MM.1S (cell line): Measurements from ENCODE around the gene ATP13A4.

Experiments
- DNase-seq: peaks from one replicate; pipeline ENCODE4 v3.0.0-alpha.2; 2015
- H2AFZ ChIP-seq: fragments of 300-600 bp; sonication (generic); 2 replicates; pipeline ENCODE4 v1.6.0; 2016; ENCODE audit warnings: antibody characterized with exemption, low read length
- H3F3A ChIP-seq: fragments of 300-600 bp; sonication (generic); 2 replicates; pipeline ENCODE4 v1.6.1; 2016; ENCODE audit warnings: mild to moderate bottlenecking, antibody characterized with exemption, low read length, moderate library complexity, mixed read lengths; ENCODE audit not compliant: insufficient read depth
- H3K27ac ChIP-seq: fragments of 300-600 bp; sonication (generic); 2 replicates; pipeline ENCODE4 v1.5.1; 2016; ENCODE audit warnings: mild to moderate bottlenecking, low read length
- H3K27me3 ChIP-seq: fragments of 300-600 bp; sonication (generic); replicated peaks from 2 replicates; pipeline ENCODE4 v1.6.0; 2016; ENCODE audit warnings: low read length; ENCODE audit not compliant: insufficient read depth
- H3K36me3 ChIP-seq: fragments of 300-600 bp; sonication (generic); replicated peaks from 2 replicates; pipeline ENCODE4 v1.6.1; 2016; ENCODE audit warnings: mild to moderate bottlenecking, low read length, mixed read lengths; ENCODE audit not compliant: insufficient read depth
- H3K4me1 ChIP-seq: fragments of 300-600 bp; sonication (generic); 2 replicates; pipeline ENCODE4 v1.6.1; 2016; ENCODE audit warnings: low read length, mixed read lengths
- H3K4me2 ChIP-seq: fragments of 300-600 bp; sonication (generic); 2 replicates; pipeline ENCODE4 v1.6.0; 2016; ENCODE audit warnings: low read depth, low read length
- H3K4me3 ChIP-seq: fragments of 300-600 bp; sonication (generic); 2 replicates; pipeline ENCODE4 v1.5.1; 2016; ENCODE audit warnings: low read length, mixed read lengths
- H3K79me2 ChIP-seq: fragments of 300-600 bp; sonication (generic); 2 replicates; pipeline ENCODE4 v1.6.1; 2016; ENCODE audit warnings: mixed run types, low read length, mixed read lengths
- H3K9ac ChIP-seq: fragments of 300-600 bp; sonication (generic); 2 replicates; pipeline ENCODE4 v1.6.1; 2016; ENCODE audit warnings: low read length, mixed read lengths
- H3K9me2 ChIP-seq: fragments of 300-600 bp; sonication (generic); replicated peaks from 2 replicates; pipeline ENCODE4 v1.6.1; 2016; ENCODE audit warnings: mild to moderate bottlenecking, low read length, mixed read lengths; ENCODE audit not compliant: insufficient read depth
- H3K9me3 ChIP-seq: fragments of 300-600 bp; sonication (generic); replicated peaks from 2 replicates; pipeline ENCODE4 v1.6.1; 2016; ENCODE audit warnings: mild to moderate bottlenecking, low read length, mixed read lengths; ENCODE audit not compliant: insufficient read depth
- H4K20me1 ChIP-seq: fragments of 300-600 bp; sonication (generic); 2 replicates; pipeline ENCODE4 v1.6.1; 2016; ENCODE audit warnings: mild to moderate bottlenecking, low read length, moderate library complexity, mixed read lengths; ENCODE audit not compliant: insufficient read depth
- EZH2 ChIP-seq: fragments of 300-600 bp; sonication (generic); optimal IDR thresholded peaks from 2 replicates; pipeline ENCODE3; 2017; ENCODE audit warnings: low read depth, mild to moderate bottlenecking, antibody characterized with exemption, low read length, mixed read lengths
- EZH2phosphoT487 ChIP-seq: fragments of 300-600 bp; sonication (generic); IDR thresholded peaks from 2 replicates; pipeline ENCODE4 v1.6.1; 2018; ENCODE audit warnings: antibody characterized with exemption, low read length
- TF ChIP-seq, protein P1 (sequence below): fragments of 300-600 bp; sonication (generic); IDR thresholded peaks from 2 replicates; pipeline ENCODE4 v1.5.1; 2016; ENCODE audit warnings: antibody characterized with exemption, low read length, mixed read lengths

ATP13A4 gene, protein sequence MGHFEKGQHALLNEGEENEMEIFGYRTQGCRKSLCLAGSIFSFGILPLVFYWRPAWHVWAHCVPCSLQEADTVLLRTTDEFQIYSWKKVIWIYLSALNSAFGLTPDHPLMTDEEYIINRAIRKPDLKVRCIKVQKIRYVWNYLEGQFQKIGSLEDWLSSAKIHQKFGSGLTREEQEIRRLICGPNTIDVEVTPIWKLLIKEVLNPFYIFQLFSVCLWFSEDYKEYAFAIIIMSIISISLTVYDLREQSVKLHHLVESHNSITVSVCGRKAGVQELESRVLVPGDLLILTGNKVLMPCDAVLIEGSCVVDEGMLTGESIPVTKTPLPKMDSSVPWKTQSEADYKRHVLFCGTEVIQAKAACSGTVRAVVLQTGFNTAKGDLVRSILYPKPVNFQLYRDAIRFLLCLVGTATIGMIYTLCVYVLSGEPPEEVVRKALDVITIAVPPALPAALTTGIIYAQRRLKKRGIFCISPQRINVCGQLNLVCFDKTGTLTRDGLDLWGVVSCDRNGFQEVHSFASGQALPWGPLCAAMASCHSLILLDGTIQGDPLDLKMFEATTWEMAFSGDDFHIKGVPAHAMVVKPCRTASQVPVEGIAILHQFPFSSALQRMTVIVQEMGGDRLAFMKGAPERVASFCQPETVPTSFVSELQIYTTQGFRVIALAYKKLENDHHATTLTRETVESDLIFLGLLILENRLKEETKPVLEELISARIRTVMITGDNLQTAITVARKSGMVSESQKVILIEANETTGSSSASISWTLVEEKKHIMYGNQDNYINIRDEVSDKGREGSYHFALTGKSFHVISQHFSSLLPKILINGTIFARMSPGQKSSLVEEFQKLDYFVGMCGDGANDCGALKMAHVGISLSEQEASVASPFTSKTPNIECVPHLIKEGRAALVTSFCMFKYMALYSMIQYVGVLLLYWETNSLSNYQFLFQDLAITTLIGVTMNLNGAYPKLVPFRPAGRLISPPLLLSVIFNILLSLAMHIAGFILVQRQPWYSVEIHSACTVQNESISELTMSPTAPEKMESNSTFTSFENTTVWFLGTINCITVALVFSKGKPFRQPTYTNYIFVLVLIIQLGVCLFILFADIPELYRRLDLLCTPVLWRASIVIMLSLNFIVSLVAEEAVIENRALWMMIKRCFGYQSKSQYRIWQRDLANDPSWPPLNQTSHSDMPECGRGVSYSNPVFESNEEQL

DNA sequence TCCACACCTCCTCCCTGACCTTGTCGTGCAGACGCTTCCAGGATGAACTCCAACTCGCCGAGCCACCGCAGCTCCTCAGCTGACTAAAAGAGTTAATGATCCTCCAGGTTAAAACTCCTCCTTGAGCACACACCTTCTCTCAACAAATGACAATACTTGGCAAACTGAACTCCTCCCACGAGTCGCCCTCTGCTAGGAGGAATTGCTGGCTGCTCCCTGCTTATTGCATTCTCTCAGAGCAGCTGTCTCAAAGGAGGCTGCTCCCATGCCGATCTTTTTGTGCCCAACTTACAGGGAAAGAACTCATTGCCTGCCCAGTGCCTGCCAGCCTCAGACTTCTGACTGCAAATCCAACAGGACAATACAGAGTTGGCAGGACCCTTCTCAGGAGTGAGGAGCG, at the start of gene ATP13A4:
Gene ATP13A4 (minus strand): TSS at position 85 of the 400 bp plus-strand sequence. CDS start 96 bp downstream, outside the sequence.
- Histone ChIP-seq H3K9me2 (no peaks in the 10 kb centered on the region), H3K9me3 (no peaks in the 10 kb centered on the region)

DNA sequence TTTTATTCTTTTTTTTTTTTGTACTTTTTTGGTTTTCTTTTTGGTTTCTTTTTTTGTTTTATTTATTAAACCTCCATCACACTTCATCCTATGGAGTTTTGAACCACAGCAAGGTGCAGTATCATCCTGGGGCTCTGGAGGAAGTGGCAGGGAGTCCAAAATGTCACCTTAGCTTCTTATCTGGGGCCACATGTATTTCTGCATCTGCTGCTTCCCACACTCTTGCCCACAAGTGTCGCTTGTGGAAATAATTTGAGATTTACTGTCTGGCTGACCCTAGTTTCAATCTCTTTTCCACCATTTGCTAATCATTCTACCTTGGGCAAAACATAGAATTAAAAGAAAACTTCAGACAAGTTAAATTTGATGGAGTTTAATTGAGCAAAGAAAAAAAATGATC, 44.7 kb upstream of the ATP13A4 start:
- H2AFZ ChIP-seq = no peak overlapping the region
- no peak overlapping the region for H3K4me2 ChIP-seq
- H3K36me3 ChIP-seq = peaks cover 3% of the 10 kb centered on the region; the same call in 1 of the 2 replicates
- no peaks in the 10 kb centered on the region for H3F3A ChIP-seq
- TF ChIP-seq EZH2 = no peak
- no peak for TF ChIP-seq EZH2phosphoT487
- TF ChIP-seq, protein P1, sequence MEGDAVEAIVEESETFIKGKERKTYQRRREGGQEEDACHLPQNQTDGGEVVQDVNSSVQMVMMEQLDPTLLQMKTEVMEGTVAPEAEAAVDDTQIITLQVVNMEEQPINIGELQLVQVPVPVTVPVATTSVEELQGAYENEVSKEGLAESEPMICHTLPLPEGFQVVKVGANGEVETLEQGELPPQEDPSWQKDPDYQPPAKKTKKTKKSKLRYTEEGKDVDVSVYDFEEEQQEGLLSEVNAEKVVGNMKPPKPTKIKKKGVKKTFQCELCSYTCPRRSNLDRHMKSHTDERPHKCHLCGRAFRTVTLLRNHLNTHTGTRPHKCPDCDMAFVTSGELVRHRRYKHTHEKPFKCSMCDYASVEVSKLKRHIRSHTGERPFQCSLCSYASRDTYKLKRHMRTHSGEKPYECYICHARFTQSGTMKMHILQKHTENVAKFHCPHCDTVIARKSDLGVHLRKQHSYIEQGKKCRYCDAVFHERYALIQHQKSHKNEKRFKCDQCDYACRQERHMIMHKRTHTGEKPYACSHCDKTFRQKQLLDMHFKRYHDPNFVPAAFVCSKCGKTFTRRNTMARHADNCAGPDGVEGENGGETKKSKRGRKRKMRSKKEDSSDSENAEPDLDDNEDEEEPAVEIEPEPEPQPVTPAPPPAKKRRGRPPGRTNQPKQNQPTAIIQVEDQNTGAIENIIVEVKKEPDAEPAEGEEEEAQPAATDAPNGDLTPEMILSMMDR = no peak
- no peak overlapping the region for H3K4me3 ChIP-seq
- DNase-seq = no peak
- no peak overlapping the region for H3K27ac ChIP-seq
- H4K20me1 ChIP-seq = peaks cover 4% of the 10 kb centered on the region; the same call in 1 of the 2 replicates
- no peaks in the 10 kb centered on the region for H3K9me3 ChIP-seq
- H3K9me2 ChIP-seq = no peaks in the 10 kb centered on the region
- no peaks in the 10 kb centered on the region for H3K27me3 ChIP-seq
- H3K79me2 ChIP-seq = peaks cover 99% of the 10 kb centered on the region
- peaks cover 6% of the 10 kb centered on the region; the same call in 1 of the 2 replicates for H3K4me1 ChIP-seq
- H3K9ac ChIP-seq = no peak overlapping the region

More for the DNA sequence above, at the start of gene ATP13A4:
- Histone ChIP-seq H3K4me2 (no peak within 1 kb of the TSS), H3K4me3 (no peak within 1 kb of the TSS), H3K79me2 (no peaks in the 10 kb centered on the region), H3K9ac (no peak within 1 kb of the TSS), H3K27ac (no peak within 1 kb of the TSS), H3F3A (no peaks in the 10 kb centered on the region), H3K27me3 (no peaks in the 10 kb centered on the region), H4K20me1 (no peaks in the 10 kb centered on the region), H2AFZ (no peak within 1 kb of the TSS), H3K36me3 (no peaks in the 10 kb centered on the region), H3K4me1 (no peaks in the 10 kb centered on the region)
- no peak for DNase-seq
- TF ChIP-seq EZH2phosphoT487 (no peak), EZH2 (no peak)
- TF ChIP-seq, protein P1 = no peak

DNA sequence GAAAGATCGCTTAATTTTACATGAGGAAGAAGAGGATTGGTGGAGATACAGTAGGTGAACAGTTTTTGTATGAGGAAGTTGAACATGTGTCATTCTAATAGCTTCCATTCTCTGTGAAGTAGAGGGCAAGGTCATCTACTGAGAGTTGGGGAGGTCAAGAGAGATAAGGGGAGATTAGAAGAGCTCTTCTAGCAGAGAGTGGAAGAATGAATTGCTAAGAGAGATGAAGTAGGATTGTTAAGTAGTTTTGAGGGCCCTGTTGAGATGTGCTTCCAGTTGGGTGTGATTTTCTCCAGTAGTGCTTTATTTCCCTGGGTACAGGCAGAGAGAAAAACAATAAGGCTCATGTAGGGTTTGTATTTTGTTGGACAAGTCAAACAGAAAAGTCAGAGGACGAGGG, 43.5 kb upstream of the ATP13A4 start:
- H3K4me2 ChIP-seq = no peak overlapping the region
- peaks cover 6% of the 10 kb centered on the region; the same call in 1 of the 2 replicates for H3K4me1 ChIP-seq
- no peaks in the 10 kb centered on the region for H3K27me3 ChIP-seq
- 0 out of 2 replicates have a peak, but pooled peaks cover 3% of the 10 kb centered on the region for H3K36me3 ChIP-seq
- no peaks in the 10 kb centered on the region for H3K9me3 ChIP-seq
- H3K27ac ChIP-seq = no peak overlapping the region
- no peak overlapping the region for H3K9ac ChIP-seq
- no peaks in the 10 kb centered on the region for H3K9me2 ChIP-seq
- peaks cover 4% of the 10 kb centered on the region; the same call in 1 of the 2 replicates for H4K20me1 ChIP-seq
- TF ChIP-seq EZH2 (no peak), EZH2phosphoT487 (no peak)
- TF ChIP-seq, protein P1 = no peak
- H3K79me2 ChIP-seq = peaks cover 99% of the 10 kb centered on the region
- no peak for DNase-seq
- H3K4me3 ChIP-seq = no peak overlapping the region
- H2AFZ ChIP-seq = no peak overlapping the region
- no peaks in the 10 kb centered on the region for H3F3A ChIP-seq
